Measurements from ENCODE around the gene TCTN3. TPM values are rescaled to one million over a fixed set of nuclear protein-coding genes. Genes with fewer than 3 reads are reported as not detected.

TCTN3 gene
- total and polyA plus RNA-seq, 2 of the 13 experiments (the other 11 are each of a cell fraction or from before 2014, with no cell fraction given), result 53.3 to 60.0 TPM

GRCh38 chr10:95640891-95641315 is 52.8 kb downstream of the TCTN3 start (continued):
- TF ChIP-seq, protein P1, sequence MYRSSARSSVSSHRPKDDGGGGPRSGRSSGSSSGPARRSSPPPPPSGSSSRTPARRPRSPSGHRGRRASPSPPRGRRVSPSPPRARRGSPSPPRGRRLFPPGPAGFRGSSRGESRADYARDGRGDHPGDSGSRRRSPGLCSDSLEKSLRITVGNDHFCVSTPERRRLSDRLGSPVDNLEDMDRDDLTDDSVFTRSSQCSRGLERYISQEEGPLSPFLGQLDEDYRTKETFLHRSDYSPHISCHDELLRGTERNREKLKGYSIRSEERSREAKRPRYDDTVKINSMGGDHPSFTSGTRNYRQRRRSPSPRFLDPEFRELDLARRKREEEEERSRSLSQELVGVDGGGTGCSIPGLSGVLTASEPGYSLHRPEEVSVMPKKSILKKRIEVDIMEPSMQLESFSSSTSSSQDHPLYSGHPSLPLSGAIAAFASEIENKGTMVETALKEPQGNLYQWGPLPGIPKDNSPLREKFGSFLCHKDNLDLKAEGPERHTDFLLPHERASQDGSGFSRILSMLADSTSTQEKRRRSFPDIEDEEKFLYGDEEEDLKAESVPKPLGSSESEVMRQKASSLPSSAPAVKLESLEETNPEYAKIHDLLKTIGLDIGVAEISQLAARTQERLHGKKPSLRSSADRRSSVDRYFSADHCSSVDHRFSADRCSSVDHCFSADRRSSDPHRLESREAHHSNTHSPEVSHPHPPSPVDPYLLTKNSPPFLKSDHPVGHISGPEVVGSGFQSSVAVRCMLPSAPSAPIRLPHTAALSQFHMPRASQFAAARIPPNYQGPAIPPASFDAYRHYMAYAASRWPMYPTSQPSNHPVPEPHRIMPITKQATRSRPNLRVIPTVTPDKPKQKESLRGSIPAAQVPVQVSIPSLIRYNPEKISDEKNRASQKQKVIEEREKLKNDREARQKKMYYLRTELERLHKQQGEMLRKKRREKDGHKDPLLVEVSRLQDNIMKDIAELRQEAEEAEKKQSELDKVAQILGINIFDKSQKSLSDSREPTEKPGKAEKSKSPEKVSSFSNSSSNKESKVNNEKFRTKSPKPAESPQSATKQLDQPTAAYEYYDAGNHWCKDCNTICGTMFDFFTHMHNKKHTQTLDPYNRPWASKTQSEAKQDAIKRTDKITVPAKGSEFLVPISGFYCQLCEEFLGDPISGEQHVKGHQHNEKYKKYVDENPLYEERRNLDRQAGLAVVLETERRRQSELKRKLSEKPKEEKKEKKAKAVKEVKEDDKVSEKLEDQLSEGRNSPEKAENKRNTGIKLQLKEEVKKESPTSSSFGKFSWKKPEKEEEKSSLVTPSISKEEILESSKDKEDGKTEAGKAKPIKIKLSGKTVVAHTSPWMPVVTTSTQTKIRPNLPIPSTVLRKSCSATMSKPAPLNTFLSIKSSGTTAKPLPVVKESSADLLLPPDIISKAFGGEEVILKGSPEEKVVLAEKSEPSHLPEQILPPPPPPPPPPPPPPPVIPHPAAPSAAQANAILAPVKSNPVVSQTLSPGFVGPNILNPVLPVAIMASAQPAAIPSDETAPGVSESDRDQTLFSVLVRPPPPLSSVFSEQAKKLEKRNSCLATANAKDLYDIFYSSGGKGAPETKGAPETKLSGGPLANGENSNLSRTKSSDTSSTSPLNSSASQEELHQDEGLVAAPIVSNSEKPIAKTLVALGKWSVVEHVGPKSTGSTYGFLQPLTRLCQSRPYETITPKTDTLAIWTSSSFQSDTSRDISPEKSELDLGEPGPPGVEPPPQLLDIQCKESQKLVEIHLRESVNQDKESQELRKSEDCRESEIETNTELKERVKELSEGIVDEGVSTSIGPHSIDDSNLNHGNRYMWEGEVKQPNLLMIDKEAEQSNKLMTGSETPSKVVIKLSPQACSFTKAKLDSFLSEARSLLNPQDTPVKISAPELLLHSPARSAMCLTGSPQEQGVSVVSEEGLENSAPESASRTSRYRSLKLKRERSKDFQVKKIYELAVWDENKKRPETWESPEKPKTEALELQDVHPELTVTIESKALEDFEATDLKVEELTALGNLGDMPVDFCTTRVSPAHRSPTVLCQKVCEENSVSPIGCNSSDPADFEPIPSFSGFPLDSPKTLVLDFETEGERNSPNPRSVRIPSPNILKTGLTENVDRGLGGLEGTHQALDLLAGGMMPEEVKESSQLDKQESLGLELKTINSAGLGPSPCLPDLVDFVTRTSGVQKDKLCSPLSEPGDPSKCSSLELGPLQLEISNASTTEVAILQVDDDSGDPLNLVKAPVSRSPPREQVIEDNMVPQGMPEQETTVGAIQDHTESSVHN (CRISPR knock-in tag; IDR thresholded peaks at IDR 0.05), result no peak
- TF ChIP-seq AKNA (CRISPR knock-in tag; IDR thresholded peaks at IDR 0.05; ENCODE audit: borderline replicate concordance) (no peak), HNF1A (IDR thresholded peaks at IDR 0.05; ENCODE audit: low read depth) (no peak), HNF1A (CRISPR knock-in tag; IDR thresholded peaks at IDR 0.05; ENCODE audit: borderline replicate concordance) (peak; percentile 75; the same call in 1 of the 2 replicates), TAF1 (CRISPR knock-in tag; IDR thresholded peaks at IDR 0.05) (no peak), HNF4A (CRISPR knock-in tag; IDR thresholded peaks at IDR 0.05) (peak; percentile 67), ZNF350 (CRISPR knock-in tag; IDR thresholded peaks at IDR 0.05; ENCODE audit: borderline replicate concordance, low read depth) (peak; percentile 77; the same call in 1 of the 2 replicates), ZNF605 (CRISPR knock-in tag; IDR thresholded peaks at IDR 0.05) (no peak), ZNF749 (CRISPR knock-in tag; IDR thresholded peaks at IDR 0.05; ENCODE audit: borderline replicate concordance) (peak; percentile 40; the same call in 1 of the 2 replicates), ZNF747 (CRISPR knock-in tag; IDR thresholded peaks at IDR 0.05; ENCODE audit: borderline replicate concordance) (no peak), KDM1A (CRISPR knock-in tag; IDR thresholded peaks at IDR 0.05) (peak; percentile 79), ZNF337 (CRISPR knock-in tag; IDR thresholded peaks at IDR 0.05; ENCODE audit: borderline replicate concordance, low read depth) (no peak)

Measured in HepG2 (cell line).